GM19452 (cell line): ENCODE measurements around the gene PFKP.

Experiments
- ATAC-seq: cut with Tn5 transposase; IDR thresholded peaks from one replicate; pipeline ENCODE4 v1.9.1; 2021; ENCODE audit not compliant: unreplicated experiment

The PFKP gene

DNA sequence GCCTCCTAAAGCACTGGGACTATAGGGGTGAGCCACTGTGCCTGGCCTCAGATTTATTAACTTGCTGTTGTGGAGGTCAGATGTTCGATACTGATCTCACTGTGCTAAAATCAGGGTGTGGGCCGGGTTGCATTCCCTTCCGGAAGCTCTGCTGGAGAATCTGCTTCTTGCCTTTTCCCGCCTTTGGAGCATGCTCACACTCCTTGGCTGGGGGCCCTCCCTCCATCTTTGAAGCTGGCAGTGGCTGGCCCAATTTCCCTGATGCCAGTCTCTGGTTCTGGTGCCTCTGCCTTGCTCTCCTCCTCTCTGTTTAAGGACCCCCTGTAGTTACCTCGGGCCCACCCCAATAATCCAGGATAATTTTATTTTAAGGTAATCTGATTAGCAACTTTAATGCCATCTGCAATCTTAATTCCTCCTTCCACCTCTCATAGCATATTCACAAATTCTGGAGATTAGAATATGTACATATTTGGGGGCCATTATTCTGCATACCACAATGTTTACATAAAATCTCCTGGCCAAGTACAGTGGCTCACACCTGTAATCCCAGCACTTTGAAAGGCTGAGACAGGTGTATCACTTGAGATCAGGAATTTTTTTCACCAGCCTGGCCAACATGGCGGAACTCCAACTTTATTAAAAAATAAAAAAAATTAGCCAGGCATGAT is 113.1 kb downstream of the PFKP start:
- ATAC-seq: no peak

DNA sequence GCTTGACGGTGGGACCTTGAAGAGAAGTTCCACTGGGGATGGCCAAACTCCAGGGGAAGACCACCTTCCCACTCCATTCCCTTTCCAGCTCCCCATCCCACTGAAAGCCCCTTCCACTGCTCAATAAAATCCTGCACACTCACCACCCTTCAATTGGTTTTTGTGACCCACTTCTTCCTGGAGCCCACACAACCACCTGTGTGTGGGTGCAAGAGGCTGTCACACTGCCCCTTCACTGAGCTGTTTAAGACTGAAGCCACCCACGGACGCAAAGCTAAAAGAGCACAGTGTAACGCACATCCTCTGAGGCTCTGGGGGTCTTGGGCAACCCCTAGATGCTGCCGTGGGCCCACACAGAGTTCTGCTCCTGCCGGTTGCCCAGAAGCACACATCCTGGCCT is 118.0 kb downstream of the PFKP start:
- no peak for ATAC-seq

DNA sequence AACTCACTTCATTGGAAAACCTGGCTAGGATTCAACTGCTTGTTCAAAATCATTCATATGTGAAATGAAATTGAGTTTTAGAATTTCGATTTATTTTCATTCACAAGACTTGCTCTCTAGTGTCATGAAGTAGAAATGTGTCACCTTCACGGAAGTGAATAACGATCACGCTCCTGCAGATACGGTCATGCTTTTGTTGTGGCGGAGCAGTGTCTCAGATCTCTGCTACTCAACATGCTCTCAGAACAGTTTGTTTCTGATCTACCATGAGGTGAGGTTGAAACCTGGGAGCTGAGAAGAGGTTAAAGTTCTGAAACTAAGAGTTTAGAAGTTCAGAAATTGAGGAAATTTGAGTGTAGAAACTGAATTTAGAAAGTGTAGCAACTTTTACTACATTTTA is 119.0 kb downstream of the PFKP start:
- no peak for ATAC-seq
